OCI-LY3 (cell line): ENCODE measurements around the gene PLG.

Source experiments
- CTCF ChIP-seq: fragments of 200-600, 300-600 bp; sonication (generic); IDR thresholded peaks from 2 replicates; pipeline ENCODE4 v1.5.1; 2014; ENCODE audit warnings: antibody characterized with exemption, low read length, low read depth
- EZH2phosphoT487 ChIP-seq: fragments of 200-600 bp; shearing (Covaris generic); IDR thresholded peaks from 2 replicates; pipeline ENCODE4 v1.6.1; 2018; ENCODE audit warnings: antibody characterized with exemption, mixed run types, low read depth

- TF ChIP-seq CTCF (no peak), EZH2phosphoT487 (no peak)
Observed at GRCh38 chr6:160766989-160767646, 65.1 kb downstream of the PLG start.
